GM13977 (cell line): Measurements from ENCODE around the gene PNISR.

ENCODE experiments used
- DNase-seq: peaks from one replicate; pipeline ENCODE4 v3.0.0; 2012; ENCODE audit warnings: low spot score
- CTCF ChIP-seq: IDR thresholded peaks from 2 replicates; pipeline ENCODE4 v1.5.1; 2012; ENCODE audit warnings: mild to moderate bottlenecking, control low read depth; ENCODE audit not compliant: insufficient read depth; ENCODE audit errors: extremely low read depth, missing control alignments
- in situ Hi-C: fragments of 300-500 bp; cut with MboI; formaldehyde crosslinking; loops from one replicate; pipeline ENCODE4 v1.12.0; 2022; ENCODE audit warnings: low sequenced_read_pairs, low pct_unique_long_range_greater_than_20kb, mixed read lengths, inconsistent platforms; ENCODE audit not compliant: unreplicated experiment

Gene PNISR

GRCh38 chr6:99359800-99360199 is 65.3 kb downstream of the PNISR start:
- in situ Hi-C loops, result no loop called here
- DNase-seq, result no peak
- TF ChIP-seq CTCF, result no peak

- TF ChIP-seq CTCF, result no peak
- in situ Hi-C loops, result no loop called here
- no peak for DNase-seq
These were observed 68.5 kb downstream of the PNISR start for GRCh38 chr6:99356641-99357040.

- TF ChIP-seq CTCF, result no peak
- in situ Hi-C loops, result no loop called here
- no peak for DNase-seq
These were observed 70.1 kb downstream of the PNISR start for GRCh38 chr6:99354983-99355382.

GRCh38 chr6:99353126-99353525 is 72.0 kb downstream of the PNISR start:
- DNase-seq, result no peak
- in situ Hi-C loops, result no loop called here
- TF ChIP-seq CTCF, result no peak

GRCh38 chr6:99350573-99350972 is 74.5 kb downstream of the PNISR start:
- in situ Hi-C loops, result no loop called here
- DNase-seq, result no peak
- no peak for TF ChIP-seq CTCF

- DNase-seq, result peak; percentile 51
- in situ Hi-C loops, result loop anchor here (10.0 kb wide), 1 partner anchor 75 kb away; the partner anchor contains the start of gene PNISR
- TF ChIP-seq CTCF, result no peak
These were observed 75.7 kb downstream of the PNISR start, which contains the start of gene FAXC for GRCh38 chr6:99349171-99350141. Gene FAXC, minus strand, starts transcription at chr6:99349674. Its CDS starts 302 bp downstream, at chr6:99349372.
